Stimulated activated CD4-positive, alpha-beta T cell treated with anti-CD3 and anti-CD28 coated beads, Interleukin-2, amount 100 ng/mL, for 48 hours (primary cell): ENCODE results near the gene NID1.
"Not testable (repeated sequence)": the region's sequence is repeated elsewhere in the genome, so short reads cannot be mapped to it uniquely, and the experiment has no call there.

Experiments
- DNase-seq, 2 donors: peaks; one replicate each; pipeline ENCODE4 v3.0.0-alpha.2; 2020

Gene NID1

DNA sequence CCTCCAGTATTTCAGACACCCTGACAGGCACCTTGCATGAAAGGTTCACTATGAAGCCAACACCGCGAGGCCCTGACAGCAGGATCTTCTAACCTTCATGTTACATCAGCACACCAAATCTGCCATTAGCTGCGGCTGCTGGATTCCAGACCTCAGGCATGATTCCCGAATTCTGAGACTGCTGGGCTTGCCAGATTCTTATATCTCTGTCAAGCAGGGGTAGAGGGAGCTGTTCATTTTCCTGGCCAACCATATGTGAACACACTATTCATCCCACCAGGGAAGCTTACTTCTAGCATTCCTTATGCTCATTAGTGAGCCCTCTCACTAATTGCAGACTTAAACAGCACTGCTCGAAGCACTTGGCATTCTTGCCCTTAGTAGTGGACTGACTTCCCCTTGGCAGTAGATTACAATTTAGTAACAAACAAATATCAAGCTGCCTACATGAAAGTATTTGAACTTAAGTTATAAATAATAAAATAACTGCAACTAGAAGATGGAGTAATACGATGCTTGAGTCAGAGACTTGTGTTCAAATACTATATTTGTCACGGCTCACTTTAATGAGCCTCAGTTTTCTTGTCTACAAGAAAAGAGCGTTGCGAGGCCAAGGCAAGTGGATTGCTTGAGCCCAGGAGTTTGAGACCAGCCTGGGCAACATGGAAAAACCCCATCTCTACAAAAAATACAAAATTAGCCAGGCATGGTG, 43.3 kb downstream of the NID1 start:
- DNase-seq = no peak

DNA sequence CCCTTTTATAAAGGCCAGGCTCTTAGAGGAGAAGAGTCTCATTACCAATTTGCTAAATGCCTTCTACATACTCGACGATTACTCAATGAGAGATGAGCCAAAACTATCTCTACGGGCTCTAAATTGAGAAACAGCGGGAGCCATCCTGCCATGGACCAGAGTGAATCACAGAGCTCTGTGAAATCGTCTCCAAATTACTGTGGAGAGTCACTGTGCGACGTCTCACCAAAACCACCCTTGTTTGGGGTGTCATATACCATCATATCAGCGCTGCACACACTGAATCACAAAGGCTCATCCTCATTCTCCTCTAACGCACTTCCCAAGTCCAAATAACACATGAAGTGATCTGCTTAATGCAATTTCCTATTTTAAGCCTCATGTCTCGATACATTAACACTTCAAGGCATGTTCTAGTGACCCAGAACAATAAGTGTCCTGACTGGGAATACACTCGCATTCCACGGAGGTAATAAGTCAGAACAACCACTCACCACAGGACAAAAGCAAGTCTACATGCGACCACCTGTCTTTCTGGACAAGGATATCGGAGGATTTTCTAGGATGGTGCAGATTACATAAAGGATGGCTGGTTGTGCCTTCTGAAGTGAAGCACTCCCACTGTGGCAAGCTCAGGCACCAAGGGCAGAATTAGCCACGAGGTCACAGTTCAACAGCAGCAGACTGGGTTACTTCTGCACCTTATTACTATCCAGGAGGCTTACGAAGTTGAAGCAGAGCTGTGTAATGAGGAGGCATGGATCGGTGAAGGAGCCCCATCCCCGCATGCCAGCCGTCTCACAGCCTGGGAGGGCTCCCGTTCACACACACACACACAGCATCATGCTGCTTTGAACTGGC, 44.3 kb downstream of the NID1 start:
- no peak for DNase-seq

DNA sequence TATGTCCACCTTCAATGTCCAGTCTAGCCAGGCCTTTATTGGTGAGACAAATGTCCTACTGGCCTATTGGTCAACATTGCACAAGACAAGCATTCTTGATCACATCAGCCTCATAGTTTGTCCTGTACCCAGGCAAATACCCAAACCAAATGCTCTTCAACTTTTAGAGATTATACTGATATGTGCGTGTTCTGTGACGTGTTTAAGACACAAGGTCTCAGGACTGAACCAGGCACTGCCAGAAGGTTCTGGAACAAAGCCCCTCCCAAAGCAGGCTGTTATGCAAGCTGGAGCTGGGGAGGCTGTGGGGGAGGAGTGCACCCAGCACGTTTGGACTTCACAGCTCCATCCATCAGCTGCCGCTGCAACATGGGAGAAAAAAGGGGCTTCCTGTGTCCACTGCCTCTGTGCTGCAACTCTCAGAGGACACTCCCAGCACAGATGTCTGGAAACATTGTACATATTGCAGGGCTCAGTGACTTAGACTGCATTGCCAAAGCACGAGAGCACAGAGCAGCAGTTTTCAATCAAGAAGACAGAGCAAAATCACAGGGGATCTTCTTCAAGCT, 45.9 kb downstream of the NID1 start:
- DNase-seq = no peak

DNA sequence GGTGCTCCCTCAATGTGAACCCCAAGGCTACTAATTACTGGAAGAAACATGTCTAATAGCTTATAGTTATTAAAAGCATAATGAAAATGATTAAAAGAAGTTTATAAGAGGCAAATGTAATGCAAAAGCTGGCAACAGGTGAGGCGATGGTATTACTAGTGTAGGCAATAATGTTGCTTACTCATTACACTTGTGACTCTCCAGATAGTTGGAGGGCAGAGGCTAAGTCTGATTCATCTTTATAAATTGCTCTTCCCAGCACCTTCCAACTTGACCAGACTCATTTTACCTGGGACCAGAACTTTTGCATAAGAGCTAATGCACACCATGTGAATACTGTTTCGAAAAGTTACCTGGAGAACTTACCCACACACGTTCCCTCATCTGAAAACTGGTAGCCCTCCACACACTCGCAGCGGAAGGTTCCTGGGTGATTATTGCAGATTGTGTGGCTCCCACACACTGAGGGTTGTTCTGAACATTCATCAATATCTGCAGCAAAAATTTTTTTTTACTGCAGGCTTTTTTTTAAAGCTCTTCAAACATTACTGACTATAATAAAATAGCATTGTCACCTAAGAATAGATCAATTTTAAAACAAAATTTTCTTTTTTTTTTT, 48.0 kb downstream of the NID1 start:
- DNase-seq = no peak

DNA sequence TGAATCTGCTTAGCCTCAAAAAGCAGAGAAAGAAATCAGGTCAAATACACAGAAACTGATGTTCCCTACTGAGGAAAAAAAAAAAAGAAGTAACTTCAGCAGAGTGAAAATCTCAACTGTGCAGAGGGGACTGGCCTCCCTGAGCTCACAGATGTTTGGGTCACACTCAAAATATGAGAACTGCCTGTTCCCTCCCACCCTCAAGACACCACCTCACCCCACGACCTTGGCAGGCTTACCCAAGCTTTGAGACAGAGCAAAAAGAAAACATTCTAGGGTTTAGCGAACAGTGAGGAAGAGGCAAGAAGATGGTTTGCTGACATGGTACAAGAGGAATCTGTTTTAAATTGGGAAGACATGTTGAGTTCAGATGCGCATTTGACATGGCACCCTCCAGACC, 48.8 kb downstream of the NID1 start:
- DNase-seq = no peak

DNA sequence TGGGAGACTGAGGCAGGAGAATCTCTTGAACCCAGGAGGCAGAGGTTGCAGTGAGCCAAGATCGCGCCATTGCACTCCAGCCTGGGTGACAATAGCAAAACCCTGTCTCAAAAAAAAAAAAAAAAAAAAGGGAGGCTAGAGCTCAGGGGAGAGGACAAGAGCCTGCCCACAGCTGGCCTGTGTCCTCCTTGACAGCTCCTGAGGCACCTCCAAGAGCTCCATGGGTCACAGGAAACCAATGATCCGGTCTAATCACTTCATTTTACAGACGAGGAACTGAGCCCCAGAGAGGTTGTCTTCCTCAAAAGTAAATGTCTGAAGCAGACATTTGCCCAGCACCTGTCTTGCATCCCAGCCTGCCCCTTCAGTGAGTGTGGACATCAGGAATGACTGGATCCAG, 49.4 kb downstream of the NID1 start:
- DNase-seq = no peak

DNA sequence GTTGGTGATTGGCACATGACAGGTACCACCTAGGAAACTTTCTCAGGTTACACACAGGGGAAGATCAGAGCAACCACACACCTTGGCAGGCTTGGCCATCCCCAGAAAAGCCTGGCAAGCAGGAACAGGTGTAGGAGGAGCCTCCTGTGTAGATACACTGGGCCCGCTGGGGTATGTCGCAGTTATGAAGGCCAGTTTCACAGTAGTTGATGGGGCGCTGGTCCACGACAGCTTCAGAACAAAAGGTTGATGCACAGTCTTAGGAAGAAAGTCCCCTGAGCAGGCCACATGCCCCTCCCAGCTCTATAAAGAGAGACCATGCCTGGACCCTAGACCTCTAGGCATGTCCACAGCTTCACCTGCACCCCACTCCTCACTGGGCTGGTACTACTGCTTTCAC, 51.6 kb downstream of the NID1 start:
- no peak for DNase-seq

DNA sequence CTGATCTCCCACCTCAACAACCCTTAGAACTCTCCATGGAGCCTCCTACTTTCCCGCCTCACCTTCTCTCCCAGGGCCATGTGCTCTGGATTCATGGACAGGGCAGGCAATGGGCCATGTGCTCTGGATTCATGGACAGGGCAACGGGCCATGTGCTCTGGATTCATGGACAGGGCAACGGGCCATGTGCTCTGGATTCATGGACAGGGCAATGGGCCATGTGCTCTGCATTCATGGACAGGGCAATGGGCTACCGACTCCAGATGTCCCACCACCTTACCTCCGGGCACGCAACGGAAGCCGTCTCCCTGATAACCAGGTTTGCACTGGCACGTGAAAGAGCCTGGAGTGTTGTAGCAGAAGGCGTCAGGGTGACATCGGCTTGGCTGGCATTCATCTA, 53.2 kb downstream of the NID1 start:
- no peak for DNase-seq

DNA sequence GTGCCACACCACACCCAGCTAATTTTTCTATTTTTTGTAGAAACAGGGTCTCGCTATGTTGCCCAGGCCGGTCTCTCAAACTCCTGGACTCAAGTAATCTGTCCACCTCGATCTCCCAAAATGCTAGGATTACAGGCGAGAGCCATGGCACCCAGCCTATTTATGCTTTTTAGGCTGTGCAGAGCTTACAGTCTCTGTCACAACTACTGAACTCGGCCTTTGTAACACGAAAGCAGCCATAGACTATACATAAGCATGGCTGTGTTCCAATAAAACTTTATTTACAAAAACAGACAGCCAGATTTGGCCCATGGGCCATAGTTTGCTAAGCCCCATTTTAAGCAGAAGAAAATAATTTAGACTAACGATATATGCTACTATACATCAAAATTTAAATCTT, 54.4 kb downstream of the NID1 start:
- DNase-seq = no peak

DNA sequence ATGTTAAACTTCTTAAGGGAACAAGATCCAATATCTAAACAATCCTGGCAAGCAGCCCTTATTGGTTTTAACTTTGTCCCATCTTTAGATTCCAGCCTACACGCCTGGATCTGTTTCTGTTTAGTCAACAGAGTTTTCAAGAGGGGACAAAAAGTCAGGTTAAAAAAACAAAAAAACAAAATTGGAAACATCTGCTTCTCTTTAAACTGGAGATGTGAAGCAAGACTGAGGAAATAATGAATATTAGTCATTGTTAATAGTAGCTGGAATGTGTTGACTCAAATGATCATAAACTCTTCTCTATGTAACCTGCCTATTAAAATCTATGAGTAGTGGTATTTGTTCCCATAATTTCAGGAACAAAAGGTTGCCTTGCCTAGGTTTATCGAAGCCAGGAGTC, 55.0 kb downstream of the NID1 start:
- DNase-seq = no peak

DNA sequence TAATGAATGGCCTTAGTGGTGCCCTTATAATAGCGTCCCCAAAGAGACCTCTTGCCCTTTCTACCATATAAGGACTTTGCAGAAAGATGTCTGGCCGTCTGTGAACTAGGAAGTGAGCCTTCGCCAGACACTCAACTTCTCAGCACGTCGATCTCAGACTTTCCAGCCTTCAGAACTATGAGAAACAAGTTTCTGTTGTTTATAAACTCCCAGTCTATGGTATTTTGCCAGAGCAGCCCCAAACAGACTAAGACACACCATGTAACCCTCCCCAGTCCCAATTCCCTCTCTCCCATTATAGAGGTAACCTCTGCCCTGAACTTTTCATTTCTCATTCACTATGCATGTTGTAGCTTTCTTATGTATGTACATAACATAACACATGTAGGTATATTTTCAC, 55.7 kb downstream of the NID1 start:
- no peak for DNase-seq

DNA sequence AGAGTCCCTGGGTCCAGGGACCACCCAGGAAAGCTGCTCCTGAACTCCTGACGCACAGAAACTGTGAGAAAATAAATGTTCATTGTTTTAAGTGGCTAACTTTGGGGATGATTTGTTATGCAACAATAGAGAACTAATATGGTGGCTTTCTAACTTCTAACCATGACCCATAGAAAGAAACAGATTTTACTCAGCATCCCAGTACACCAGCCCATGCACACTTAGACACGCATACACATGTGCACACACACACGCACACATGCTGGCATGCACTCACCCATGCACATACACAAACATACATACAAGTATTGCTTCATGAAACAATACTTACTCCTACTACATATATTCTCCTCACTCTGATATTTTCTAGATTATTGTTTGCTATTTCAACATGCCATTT, 57.1 kb downstream of the NID1 start:
- no peak for DNase-seq

DNA sequence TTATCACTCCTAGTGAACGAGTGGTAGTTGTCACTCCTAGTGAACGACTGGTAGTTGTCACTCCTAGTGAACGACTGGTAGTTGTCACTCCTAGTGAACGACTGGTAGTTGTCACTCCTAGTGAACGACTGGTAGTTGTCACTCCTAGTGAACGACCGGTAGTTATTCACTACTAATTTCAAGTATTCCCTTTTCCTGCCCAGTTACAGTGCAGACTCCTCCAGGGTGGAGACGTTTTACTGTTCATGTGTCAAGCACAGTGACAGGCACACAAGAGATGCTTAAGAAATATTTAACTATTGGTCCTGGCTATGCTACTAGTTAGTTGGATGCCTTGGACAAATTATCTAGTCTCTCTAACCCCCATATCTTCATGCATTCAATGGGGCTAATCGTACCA, 61.8 kb downstream of the NID1 start:
- DNase-seq = not testable (repeated sequence)

DNA sequence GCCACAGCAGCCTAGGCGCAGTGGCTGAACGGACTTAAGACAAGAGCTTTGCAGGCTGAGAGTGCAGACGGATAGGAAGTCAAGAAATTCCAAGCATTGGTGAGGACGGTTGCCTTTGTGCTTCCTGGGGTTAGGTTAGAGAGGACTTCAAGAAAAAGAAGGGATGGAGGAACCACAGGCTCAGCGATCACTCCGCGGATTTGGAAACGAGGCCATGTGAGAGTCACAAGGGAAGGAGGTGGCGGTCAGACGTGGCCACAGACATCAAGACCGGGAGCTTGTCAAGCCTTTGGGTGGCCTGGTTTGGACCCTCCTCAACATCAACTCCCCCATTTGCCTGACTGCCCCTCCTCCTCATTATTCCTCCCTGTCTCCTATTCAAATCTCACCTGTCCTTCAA, 62.3 kb downstream of the NID1 start:
- no peak for DNase-seq

DNA sequence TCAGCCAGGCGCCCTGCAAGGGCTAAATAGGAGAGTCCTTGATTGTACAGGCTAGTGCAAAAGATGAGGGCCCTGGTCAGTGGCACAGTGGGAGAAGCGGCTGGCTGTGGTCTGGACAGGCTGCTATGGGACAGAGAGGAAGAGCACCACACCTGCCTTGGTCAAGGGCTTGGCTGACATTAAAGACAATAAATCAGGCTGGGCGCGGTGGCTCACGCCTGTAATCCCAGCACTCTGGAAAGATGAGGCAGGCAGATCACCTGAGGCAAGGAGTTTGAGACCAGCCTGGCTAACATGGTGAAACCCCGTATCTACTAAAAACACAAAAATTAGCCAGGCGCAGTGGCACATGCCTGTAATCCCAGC, 62.9 kb downstream of the NID1 start:
- no peak for DNase-seq

DNA sequence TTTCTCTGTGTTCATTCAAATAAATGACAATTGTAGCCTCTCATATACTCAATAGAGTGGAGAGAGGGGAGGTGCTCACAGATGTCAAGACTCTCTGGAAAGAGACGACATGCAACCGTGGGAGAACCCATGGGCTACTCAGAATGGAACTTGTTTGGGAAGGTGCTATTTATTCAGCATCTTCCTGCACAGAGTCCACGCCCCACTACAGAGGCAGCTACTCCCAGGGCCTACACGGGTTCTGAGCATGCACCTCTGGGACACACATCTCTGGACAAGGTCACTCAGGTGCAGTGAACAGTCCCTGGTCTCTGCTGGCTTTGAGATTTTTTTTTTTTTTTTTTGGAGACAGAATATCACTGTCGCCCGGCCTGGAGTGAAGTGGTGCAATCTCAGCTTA, 64.1 kb downstream of the NID1 start:
- no peak for DNase-seq

DNA sequence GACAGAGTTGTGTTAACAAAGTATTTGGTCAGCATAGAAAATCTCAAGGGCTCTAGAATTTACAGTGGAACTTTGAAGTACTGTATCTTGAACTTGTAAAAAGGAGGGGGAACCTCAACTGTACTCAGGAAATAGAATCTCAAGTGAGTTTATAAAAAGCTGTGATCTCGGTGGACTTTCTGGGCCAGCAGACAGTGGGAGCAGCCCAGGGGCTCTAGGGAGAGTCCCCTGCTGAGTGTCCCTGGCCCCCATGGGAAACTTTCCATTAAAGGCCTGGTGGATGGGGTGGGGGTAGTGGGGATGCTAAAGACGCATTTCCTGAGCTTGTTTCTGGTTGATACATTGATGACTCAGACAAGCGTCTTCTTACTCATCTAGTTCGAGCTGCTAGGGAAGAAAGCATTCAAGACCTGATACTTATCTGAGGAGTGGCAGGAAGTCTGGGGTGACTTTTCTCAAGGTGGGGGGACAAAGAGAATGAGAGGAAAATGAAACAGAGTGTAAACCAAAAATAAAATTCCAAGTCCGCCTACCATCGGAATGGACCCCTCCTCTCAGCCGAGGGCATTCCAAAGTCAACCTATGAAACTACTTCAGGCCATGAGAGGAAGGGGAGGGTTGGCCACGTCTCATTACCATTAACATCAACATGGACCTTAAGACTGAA, 65.5 kb downstream of the NID1 start:
- DNase-seq = peak; percentile 32 to 51

DNA sequence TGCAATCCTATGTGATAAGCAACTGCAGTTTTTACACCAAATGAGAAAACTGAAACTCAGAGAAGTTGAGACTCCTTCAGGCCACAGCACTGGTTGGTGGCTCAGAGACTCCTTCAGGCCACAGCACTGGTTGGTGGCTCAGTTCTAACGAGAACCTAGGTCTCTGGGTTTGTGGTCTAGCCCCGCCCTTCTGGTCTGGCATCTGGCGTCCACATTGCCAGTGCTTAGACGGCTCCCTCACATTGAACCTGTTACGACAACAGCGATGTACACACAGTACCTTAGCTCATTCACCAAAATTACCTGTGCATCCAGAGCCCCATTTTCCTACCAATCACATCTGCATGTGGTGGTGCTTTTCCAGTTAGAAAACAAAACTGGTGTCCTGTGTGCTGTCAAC, 66.1 kb downstream of the NID1 start:
- DNase-seq = peak; percentile 30 to 36

DNA sequence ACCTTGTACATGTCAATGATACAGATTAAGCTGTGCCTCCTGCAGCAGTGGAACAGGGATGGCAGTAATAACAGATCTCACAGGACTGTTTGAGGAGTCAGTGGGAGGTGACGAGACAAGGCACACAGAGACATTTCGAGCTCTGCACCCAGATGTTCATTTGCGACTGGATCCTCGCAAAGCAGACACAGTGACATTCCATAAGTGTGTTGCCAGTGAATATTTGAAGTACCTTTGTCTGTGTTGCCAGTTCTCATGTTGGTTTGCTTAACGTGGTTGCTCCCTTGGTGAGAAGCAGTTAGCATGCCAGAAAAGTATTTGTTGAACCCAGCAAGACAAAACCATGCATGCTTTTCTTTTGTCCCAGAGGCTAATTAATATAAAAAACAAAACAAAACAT, 67.0 kb downstream of the NID1 start:
- no peak for DNase-seq

DNA sequence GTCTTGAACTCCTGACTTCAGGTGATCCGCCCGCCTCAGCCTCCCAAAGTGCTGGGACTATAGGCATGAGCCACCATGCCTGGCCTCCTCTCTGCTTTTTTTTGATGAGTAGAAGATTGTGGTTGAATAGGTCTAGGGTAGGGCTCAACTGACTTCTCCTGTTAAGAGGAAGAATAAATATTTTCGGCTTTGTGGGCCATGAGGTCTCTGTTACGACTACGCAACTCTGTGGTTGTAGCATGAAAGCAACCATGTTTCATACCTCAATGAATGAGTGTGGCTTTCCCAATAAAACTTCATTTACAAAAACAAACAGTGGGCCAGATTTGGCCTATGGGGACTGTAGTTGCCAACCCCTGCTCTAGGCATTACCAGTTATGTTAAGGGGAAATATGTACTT, 67.8 kb downstream of the NID1 start:
- DNase-seq = no peak

DNA sequence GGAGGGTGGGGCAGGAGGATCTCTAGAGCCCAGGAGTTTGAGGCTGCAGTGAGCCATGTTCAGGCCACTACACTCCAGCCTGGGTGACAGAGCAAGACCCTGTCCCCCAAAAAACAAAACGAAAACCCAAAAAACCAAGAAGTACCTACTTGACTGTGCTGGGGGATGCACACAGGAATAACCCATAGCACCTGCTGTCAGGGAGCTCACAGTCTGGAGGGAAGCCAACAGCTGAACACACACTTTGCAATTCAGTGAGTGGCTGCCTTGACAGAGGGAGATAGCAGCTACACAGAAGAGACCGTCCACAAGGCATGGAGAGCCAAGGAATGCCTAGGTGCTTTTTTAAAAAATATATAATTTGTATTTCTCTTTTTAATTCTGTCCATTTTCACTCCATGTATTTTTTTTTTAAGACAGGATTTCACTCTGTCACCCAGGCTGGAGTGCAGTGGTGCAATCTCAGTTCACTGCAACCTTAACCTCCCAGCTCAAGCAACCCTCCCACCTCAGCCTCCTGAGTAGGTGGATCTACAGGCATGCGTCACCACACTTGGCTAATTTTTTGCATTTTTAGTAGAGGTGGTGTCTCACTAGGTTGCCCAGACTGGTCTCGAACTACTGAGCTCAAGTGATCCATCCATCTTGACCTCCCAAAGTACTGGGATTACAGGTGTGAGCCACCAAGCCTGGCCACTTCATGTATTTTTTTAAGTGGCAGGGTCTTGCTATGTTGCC, 68.7 kb downstream of the NID1 start:
- no peak for DNase-seq

DNA sequence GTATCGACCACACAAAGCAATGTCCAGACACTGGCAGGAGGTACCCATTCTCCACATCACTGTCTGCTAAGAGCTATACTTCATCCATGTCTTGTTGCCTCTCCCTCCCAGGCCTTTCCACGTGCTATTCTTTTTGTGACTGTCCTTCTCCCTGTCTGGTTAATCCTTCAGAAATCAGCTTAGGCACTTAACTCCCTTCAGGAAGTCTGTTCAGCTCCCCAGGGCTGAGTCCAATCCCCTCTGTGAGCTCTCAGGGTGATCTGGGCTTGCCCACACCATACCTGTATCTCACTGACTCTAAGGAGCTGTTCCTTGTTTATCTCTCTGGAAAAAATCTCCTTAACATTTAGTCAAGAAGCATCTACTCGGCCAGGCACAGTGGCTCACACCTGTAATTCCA, 69.4 kb downstream of the NID1 start:
- no peak for DNase-seq

DNA sequence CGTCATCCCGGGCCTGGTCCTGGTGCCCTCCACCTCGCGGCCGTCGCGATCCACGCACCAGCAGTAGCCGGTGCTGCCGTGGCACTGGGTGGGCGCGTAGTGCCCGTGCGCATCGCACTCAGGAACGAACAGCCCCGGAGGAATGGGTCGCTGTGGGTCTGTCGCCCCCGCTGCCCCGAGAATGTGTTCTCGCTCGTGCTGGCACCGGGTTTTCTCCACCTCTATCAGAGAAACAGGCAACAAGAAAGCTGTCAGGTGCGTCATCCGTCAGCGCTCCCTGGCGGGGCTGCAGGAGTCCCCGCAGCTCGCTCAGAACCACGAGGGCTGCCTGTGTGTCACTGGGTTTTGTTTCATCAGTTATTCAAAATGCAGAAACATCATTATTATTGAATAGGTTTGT, 71.2 kb downstream of the NID1 start:
- no peak for DNase-seq
